IMR-90 (cell line): ENCODE measurements around the gene PLB1.

Source experiments
- BHLHE40 ChIP-seq: fragments of 150-350 bp; IDR thresholded peaks from 2 replicates; pipeline ENCODE4 v1.6.1; 2016; ENCODE audit warnings: mild to moderate bottlenecking, low read depth, low read length
- CEBPB ChIP-seq: IDR thresholded peaks from 2 replicates; pipeline ENCODE4 v1.6.1; 2012; ENCODE audit warnings: low read depth, low read length, improper control_type of control experiment
- FOS ChIP-seq: fragments of 150-350 bp; IDR thresholded peaks from 2 replicates; pipeline ENCODE4 v1.6.1; 2016; ENCODE audit warnings: low read depth, low read length
- MAFK ChIP-seq: IDR thresholded peaks from 2 replicates; pipeline ENCODE4 v1.6.1; 2012; ENCODE audit warnings: low read depth, low read length, improper control_type of control experiment
- MAZ ChIP-seq: IDR thresholded peaks from 2 replicates; pipeline ENCODE4 v1.6.1; 2012; ENCODE audit warnings: low read depth, mild to moderate bottlenecking, low read length, improper control_type of control experiment, moderate library complexity, borderline replicate concordance
- MXI1 ChIP-seq: IDR thresholded peaks from 2 replicates; pipeline ENCODE4 v1.6.1; 2012; ENCODE audit warnings: low read depth, mild to moderate bottlenecking, low read length, moderate library complexity, borderline replicate concordance
- POLR2A ChIP-seq: IDR thresholded peaks from 2 replicates; pipeline ENCODE4 v1.6.1; 2012; ENCODE audit warnings: mild to moderate bottlenecking, low read depth, low read length
- RAD21 ChIP-seq: IDR thresholded peaks from 2 replicates; pipeline ENCODE4 v1.6.1; 2012; ENCODE audit warnings: low read length, improper control_type of control experiment
- RCOR1 ChIP-seq: IDR thresholded peaks from 2 replicates; pipeline ENCODE4 v1.6.1; 2012; ENCODE audit warnings: mild to moderate bottlenecking, low read length, improper control_type of control experiment; ENCODE audit not compliant: insufficient replicate concordance
- RFX5 ChIP-seq: IDR thresholded peaks from 2 replicates; pipeline ENCODE4 v1.8.0; 2012; ENCODE audit warnings: low read depth, mild to moderate bottlenecking, low read length, moderate library complexity
- SMC3 ChIP-seq: fragments of 150-350 bp; IDR thresholded peaks from 2 replicates; pipeline ENCODE4 v1.6.1; 2016; ENCODE audit warnings: low read depth, mild to moderate bottlenecking, antibody characterized with exemption, low read length, moderate library complexity
- TF ChIP-seq, protein P1 (sequence below): conservative IDR thresholded peaks from 2 replicates; pipeline ENCODE4 v1.5.1; 2012; ENCODE audit warnings: mild to moderate bottlenecking, low read depth, low read length, improper control_type of control experiment
- TF ChIP-seq, protein P2 (sequence below): fragments of 150-350 bp; IDR thresholded peaks from 2 replicates; pipeline ENCODE4 v1.6.1; 2017; ENCODE audit warnings: mild to moderate bottlenecking, antibody characterized with exemption, low read length, low read depth

DNA sequence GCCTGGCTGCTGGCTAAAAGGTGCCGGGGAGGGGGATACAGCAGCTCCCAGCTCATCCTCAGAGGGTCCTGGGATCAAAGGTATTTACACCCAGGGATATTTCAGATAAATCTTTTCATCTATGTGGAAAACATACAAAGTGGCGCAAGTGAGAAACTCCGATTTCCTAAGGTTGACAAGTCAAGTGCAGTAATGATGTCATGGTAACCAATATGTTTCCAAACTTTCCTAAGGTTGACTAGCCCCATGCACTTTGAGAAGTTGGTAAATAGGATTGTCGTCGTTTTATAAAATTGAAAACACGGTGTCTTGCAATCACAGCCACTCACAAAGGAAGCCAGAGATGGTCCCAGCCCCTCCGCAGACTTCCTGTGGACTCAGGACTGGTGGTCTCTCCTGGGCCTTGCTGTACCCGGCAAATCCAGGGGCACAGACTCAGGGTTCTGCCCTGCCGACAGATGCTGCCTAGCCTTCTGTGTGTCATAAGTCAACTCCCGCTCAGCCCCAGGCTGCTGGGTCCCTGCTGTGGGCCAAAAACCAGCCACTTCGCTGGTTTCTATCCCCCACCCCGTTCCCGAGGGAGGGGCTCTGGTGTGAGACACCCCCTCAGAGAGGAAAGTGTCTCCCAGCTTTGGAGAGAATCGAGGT, 144.5 kb downstream of the PLB1 start:
- TF ChIP-seq RCOR1, result no peak
- TF ChIP-seq, protein P1, sequence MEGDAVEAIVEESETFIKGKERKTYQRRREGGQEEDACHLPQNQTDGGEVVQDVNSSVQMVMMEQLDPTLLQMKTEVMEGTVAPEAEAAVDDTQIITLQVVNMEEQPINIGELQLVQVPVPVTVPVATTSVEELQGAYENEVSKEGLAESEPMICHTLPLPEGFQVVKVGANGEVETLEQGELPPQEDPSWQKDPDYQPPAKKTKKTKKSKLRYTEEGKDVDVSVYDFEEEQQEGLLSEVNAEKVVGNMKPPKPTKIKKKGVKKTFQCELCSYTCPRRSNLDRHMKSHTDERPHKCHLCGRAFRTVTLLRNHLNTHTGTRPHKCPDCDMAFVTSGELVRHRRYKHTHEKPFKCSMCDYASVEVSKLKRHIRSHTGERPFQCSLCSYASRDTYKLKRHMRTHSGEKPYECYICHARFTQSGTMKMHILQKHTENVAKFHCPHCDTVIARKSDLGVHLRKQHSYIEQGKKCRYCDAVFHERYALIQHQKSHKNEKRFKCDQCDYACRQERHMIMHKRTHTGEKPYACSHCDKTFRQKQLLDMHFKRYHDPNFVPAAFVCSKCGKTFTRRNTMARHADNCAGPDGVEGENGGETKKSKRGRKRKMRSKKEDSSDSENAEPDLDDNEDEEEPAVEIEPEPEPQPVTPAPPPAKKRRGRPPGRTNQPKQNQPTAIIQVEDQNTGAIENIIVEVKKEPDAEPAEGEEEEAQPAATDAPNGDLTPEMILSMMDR, result no peak
- no peak for TF ChIP-seq POLR2A
- TF ChIP-seq MXI1, result no peak
- TF ChIP-seq FOS, result no peak
- no peak for TF ChIP-seq MAZ
- TF ChIP-seq RFX5, result no peak
- TF ChIP-seq MAFK, result no peak
- TF ChIP-seq CEBPB, result no peak
- no peak for TF ChIP-seq SMC3
- TF ChIP-seq BHLHE40, result no peak
- TF ChIP-seq, protein P2, sequence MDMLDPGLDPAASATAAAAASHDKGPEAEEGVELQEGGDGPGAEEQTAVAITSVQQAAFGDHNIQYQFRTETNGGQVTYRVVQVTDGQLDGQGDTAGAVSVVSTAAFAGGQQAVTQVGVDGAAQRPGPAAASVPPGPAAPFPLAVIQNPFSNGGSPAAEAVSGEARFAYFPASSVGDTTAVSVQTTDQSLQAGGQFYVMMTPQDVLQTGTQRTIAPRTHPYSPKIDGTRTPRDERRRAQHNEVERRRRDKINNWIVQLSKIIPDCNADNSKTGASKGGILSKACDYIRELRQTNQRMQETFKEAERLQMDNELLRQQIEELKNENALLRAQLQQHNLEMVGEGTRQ, result no peak
- TF ChIP-seq RAD21, result no peak
